ENCODE measurements around the gene FUT1. TPM values are rescaled to one million over a fixed set of nuclear protein-coding genes. Genes with fewer than 3 reads are reported as not detected.

Gene FUT1
- total and polyA plus RNA-seq, 2 of the 8 experiments (the other 6 are each of a cell fraction or from before 2014, with no cell fraction given): 7.4 to 12.9 TPM

- no peak overlapping the region for H2BK20ac ChIP-seq (ENCODE audit: low read length)
- H3K27me3 ChIP-seq (replicated peaks in 1 of 4; ENCODE audit: control insufficient read depth in 3 of 4, extremely low read depth in 1 of 4, insufficient read depth in 3 of 4, low read length in 3 of 4): no peaks in the 10 kb centered on the region
- DNase-seq (ENCODE audit: low read depth in 1 of 2, low spot score in 2 of 2) (no peak), FAIRE-seq (no peak)
- no peak overlapping the region for H2BK12ac ChIP-seq (ENCODE audit: low read depth, low read length)
- peaks cover 15% of the 10 kb centered on the region for H3K23me2 ChIP-seq (ENCODE audit: low read depth, low read length)
- no peak overlapping the region for H3K4ac ChIP-seq (replicated peaks; ENCODE audit: insufficient read length, low read depth, low read length)
- 87% methylated on average over 4 of the region's 4 CpGs; no CpG with 5 or more reads in 1 of the 2 experiments for WGBS, 2 experiments (ENCODE audit: extremely low coverage in 1 of 2, insufficient coverage in 1 of 2, insufficient read length in 1 of 2, insufficient replicate concordance in 2 of 2, low coverage in 1 of 2, low lambda C conversion rate in 2 of 2, missing lambda C conversion rate in 1 of 2)
- peaks cover 8 to 11% (median 10%) of the 10 kb centered on the region in 4 experiments for H3K4me1 ChIP-seq (replicated peaks in 1 of 4; ENCODE audit: control insufficient read depth in 3 of 4, insufficient read depth in 4 of 4, low read length in 3 of 4)
- no peak overlapping the region for H3K27ac ChIP-seq (ENCODE audit: low read depth, low read length)
- no peak overlapping the region for H2BK5ac ChIP-seq (ENCODE audit: low read depth, low read length)
- no peak overlapping the region for H4K5ac ChIP-seq (ENCODE audit: insufficient read length, low read depth, low read length)
- H3K4me2 ChIP-seq (ENCODE audit: insufficient read depth in 1 of 2, low read depth in 2 of 2, low read length in 2 of 2): no peak overlapping the region; a peak in 1 of 4 replicates
- H3K79me1 ChIP-seq (ENCODE audit: low read depth, low read length): peaks cover 14% of the 10 kb centered on the region
- H3K9me3 ChIP-seq (ENCODE audit: insufficient read depth in 2 of 2, low read depth in 1 of 2, low read length in 1 of 2): no peaks in the 10 kb centered on the region
- H3K36me3 ChIP-seq (ENCODE audit: control insufficient read depth in 2 of 4, insufficient read depth in 4 of 4, low read length in 3 of 4): peaks cover 11 to 30% (median 15%) of the 10 kb centered on the region in 4 experiments
- H4K8ac ChIP-seq (ENCODE audit: extremely low read depth, insufficient read depth, low read length): no peak overlapping the region
- no peak overlapping the region for H2AFZ ChIP-seq (ENCODE audit: low read length)
- no peak overlapping the region for H3K23ac ChIP-seq (ENCODE audit: insufficient read length)
- H3K56ac ChIP-seq (replicated peaks; ENCODE audit: insufficient read length, low read depth, low read length): no peak overlapping the region
- H2AK5ac ChIP-seq (ENCODE audit: low read depth, low read length): no peak overlapping the region
- H3K4me3 ChIP-seq (ENCODE audit: extremely low read depth in 1 of 4, insufficient read depth in 2 of 4, low read depth in 3 of 4, low read length in 4 of 4): no peak overlapping the region
- no peak overlapping the region for H2BK15ac ChIP-seq (ENCODE audit: low read length)
- no peak overlapping the region for H4K91ac ChIP-seq (replicated peaks; ENCODE audit: insufficient read length, low read length)
- peaks cover 3 to 27% of the 10 kb centered on the region in 2 experiments; a peak in 3 of 4 replicates for H3K79me2 ChIP-seq (ENCODE audit: control insufficient read depth in 1 of 2, insufficient read depth in 2 of 2, low read length in 2 of 2)
- no peak overlapping the region for H3K9ac ChIP-seq (replicated peaks in 1 of 4; ENCODE audit: extremely low read depth in 1 of 4, low read depth in 3 of 4, low read length in 3 of 4)
- H4K20me1 ChIP-seq (replicated peaks in 1 of 2; ENCODE audit: control insufficient read depth in 1 of 2, insufficient read depth in 2 of 2, low read length in 2 of 2): peaks cover 3 to 7% of the 10 kb centered on the region in 2 experiments
- H3K18ac ChIP-seq (ENCODE audit: extremely low read depth, low read length): no peak overlapping the region
- no peak overlapping the region for H2BK120ac ChIP-seq (replicated peaks; ENCODE audit: low read depth, low read length)
- no peak overlapping the region for H3K14ac ChIP-seq (ENCODE audit: insufficient read length)
- CTCF ChIA-PET (ENCODE audit: partially characterized antibody): no interaction called here
- POLR2A ChIA-PET (ENCODE audit: partially characterized antibody): interaction anchor here (1.5 to 5.6 kb wide), 4 partner anchors 9 to 53 kb away, joined by 9 to 30 read pairs (median 10); partner anchors contain the start of gene FUT2
- TF ChIP-seq RNF2 (IDR thresholded peaks at IDR 0.05; ENCODE audit: borderline replicate concordance, low read depth, low read length, missing control alignments, poor library complexity, severe bottlenecking) (no peak), KDM1A (IDR thresholded peaks at IDR 0.05; ENCODE audit: borderline replicate concordance, low read length) (no peak), PHF8 (conservative IDR thresholded peaks at IDR 0.05; ENCODE audit: low read depth, low read length) (no peak), EP300 (IDR thresholded peaks at IDR 0.05; ENCODE audit: borderline replicate concordance in 1 of 2, low read depth in 2 of 2, low read length in 2 of 2) (no peak), NRF1 (IDR thresholded peaks at IDR 0.05; ENCODE audit: low read depth, low read length) (no peak), KDM4A (IDR thresholded peaks at IDR 0.05; ENCODE audit: low read depth, low read length, severe bottlenecking) (no peak), CTBP2 (IDR thresholded peaks at IDR 0.05; ENCODE audit: borderline replicate concordance, insufficient read depth, insufficient read length, low read length) (no peak), ATF2 (IDR thresholded peaks at IDR 0.05; ENCODE audit: low read length) (no peak), CREB1 (IDR thresholded peaks at IDR 0.05) (no peak), TEAD4 (IDR thresholded peaks at IDR 0.05; ENCODE audit: low read depth, low read length) (no peak)
These were observed 2.8 kb downstream of the FUT1 start for GRCh38 chr19:48749571-48750198.

Data from H1 (cell line).